Body of pancreas (tissue), 4 donors: ENCODE results near the gene GEMIN2. TPM values are rescaled to one million over a fixed set of nuclear protein-coding genes. Genes with fewer than 3 reads are reported as not detected.

Experiments used
- ATAC-seq: fragments of 150-250 bp; one replicate; pipeline ENCODE4 v1.9.1; 2016
- DNase-seq, 4 donors: peaks; one replicate each; pipeline ENCODE4 v3.0.0-alpha.2; 2019
- H3K27ac ChIP-seq, 4 donors: fragments of 200-600 bp; sonication (generic); 1 replicate in 3 of 4; 2 replicates in 1 of 4; pipeline versions ENCODE4 v1.5.1 to v1.6.1; 2016 to 2019; ENCODE audit warnings: mild to moderate bottlenecking in 1 of 4, mixed read lengths in 1 of 4, moderate library complexity in 1 of 4
- H3K27me3 ChIP-seq, 2 donors: fragments of 200-600 bp; sonication (generic); one replicate each; pipeline ENCODE4 v1.6.0; 2016; ENCODE audit warnings: mild to moderate bottlenecking in 1 of 2
- H3K36me3 ChIP-seq, 2 donors: fragments of 200-600 bp; sonication (generic); replicated peaks in 1 of 2; 2 replicates each; pipeline ENCODE4 v1.5.1; 2016; ENCODE audit warnings: low read depth in 2 of 2; ENCODE audit not compliant: insufficient read depth in 1 of 2
- H3K4me1 ChIP-seq: fragments of 200-600 bp; sonication (generic); one replicate; pipeline ENCODE4 v1.6.0; 2016
- H3K4me3 ChIP-seq, 2 donors: fragments of 200-600 bp; sonication (generic); 1 replicate in 1 of 2; 2 replicates in 1 of 2; pipeline ENCODE4 v1.5.1; 2016 to 2019
- H3K9me3 ChIP-seq, 3 donors: fragments of 200-600 bp; sonication (generic); 1 replicate in 2 of 3; 2 replicates in 1 of 3; pipeline ENCODE4 v1.5.1; 2016
- POLR2A ChIP-seq, 3 donors: fragments of 450-650 bp; IDR thresholded peaks; one replicate each; pipeline ENCODE4 v1.6.1; 2016; ENCODE audit warnings: antibody characterized with exemption in 3 of 3, mild to moderate bottlenecking in 2 of 3
- WGBS, 2 donors: methylation state at CpG; one replicate each; pipeline ENCODE4 v1.1.5; 2017; 5-methylcytosine and 5-hydroxymethylcytosine counted together
- intact Hi-C: fragments of 100-400 bp; cut with DNase I; formaldehyde crosslinking; loops from one replicate; pipeline ENCODE4 v1.15.1; 2023
- total RNA-seq, 2 donors: library from RNA; depleted of rRNA; stranded (reverse); fragments of >200 nt; gene quantifications; one replicate each; pipeline ENCODE4 v1.1.0, GENCODE V29; 2016
- TF ChIP-seq, protein P1 (sequence below), 7 experiments: fragments of 450-650 bp in 4 of 7; fragments of 200-600 bp in 3 of 7; sonication (generic) in 3 of 7; IDR thresholded peaks; one replicate each; pipeline ENCODE4 v1.5.1; 2016 to 2019; ENCODE audit warnings: antibody characterized with exemption in 7 of 7

The GEMIN2 gene
- total RNA-seq, 2 donors from 2014 or later: 2.3 to 11.4 TPM

DNA sequence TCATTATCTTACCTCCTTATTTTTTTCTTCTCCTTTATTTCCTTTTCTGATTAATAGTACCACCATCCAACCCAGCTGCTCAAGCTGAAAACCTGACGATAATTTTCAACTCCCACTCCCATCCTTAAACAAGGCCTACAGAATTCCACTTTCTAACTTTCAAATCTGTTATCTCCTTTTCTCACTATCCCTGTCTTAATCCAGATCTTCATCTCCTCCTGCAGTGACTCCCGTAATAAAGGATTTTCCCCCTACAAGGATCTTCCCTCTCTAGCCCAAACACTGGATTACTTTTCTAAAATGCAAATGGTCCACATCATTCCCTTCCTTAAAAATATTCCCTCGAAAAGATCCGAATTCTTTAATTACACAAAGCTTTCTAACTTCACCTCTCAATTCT, 54.5 kb downstream of the GEMIN2 start:
- TF ChIP-seq, protein P1, sequence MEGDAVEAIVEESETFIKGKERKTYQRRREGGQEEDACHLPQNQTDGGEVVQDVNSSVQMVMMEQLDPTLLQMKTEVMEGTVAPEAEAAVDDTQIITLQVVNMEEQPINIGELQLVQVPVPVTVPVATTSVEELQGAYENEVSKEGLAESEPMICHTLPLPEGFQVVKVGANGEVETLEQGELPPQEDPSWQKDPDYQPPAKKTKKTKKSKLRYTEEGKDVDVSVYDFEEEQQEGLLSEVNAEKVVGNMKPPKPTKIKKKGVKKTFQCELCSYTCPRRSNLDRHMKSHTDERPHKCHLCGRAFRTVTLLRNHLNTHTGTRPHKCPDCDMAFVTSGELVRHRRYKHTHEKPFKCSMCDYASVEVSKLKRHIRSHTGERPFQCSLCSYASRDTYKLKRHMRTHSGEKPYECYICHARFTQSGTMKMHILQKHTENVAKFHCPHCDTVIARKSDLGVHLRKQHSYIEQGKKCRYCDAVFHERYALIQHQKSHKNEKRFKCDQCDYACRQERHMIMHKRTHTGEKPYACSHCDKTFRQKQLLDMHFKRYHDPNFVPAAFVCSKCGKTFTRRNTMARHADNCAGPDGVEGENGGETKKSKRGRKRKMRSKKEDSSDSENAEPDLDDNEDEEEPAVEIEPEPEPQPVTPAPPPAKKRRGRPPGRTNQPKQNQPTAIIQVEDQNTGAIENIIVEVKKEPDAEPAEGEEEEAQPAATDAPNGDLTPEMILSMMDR (IDR thresholded peaks at IDR 0.05): no peak
- TF ChIP-seq POLR2A (IDR thresholded peaks at IDR 0.05): no peak
- ATAC-seq (no peak), DNase-seq (no peak)
- H3K4me1 ChIP-seq: peaks cover 24% of the 10 kb centered on the region
- WGBS, 2 donors: 34 to 40% methylated on average over 4 of the region's 4 CpGs
- H3K9me3 ChIP-seq: no peaks in the 10 kb centered on the region
- no peaks in the 10 kb centered on the region for H3K27me3 ChIP-seq
- no peaks in the 10 kb centered on the region for H3K36me3 ChIP-seq
- H3K27ac ChIP-seq: no peak overlapping the region
- no peak overlapping the region for H3K4me3 ChIP-seq
- intact Hi-C loops: loop anchor here (10.0 kb wide), 1 partner anchor 54 kb away; the partner anchor contains the start of gene GEMIN2

DNA sequence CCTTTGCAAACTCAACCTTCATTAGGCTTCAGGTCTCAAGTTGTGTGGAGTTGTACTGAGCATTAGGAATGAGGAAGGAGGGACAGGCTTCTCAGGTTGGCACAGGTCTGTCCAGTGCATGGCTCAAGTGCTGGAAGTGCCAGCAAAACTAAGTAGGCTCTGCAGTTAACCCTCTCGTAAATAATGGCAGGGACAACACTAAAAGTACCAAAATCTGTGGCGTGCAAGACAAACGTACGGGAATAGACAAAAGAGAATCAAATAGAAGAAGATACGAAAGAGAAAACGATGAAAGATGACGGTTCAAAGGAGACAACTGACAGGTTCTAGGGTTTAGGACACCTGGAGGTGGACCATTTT, 55.4 kb downstream of the GEMIN2 start:
- ATAC-seq (peak; percentile 36), DNase-seq (peak in 3 of 4 donors; percentile 24 to 37 (median 29))
- no peaks in the 10 kb centered on the region for H3K36me3 ChIP-seq
- TF ChIP-seq, protein P1 (IDR thresholded peaks at IDR 0.05): no peak
- TF ChIP-seq POLR2A (IDR thresholded peaks at IDR 0.05): no peak
- peaks cover 30% of the 10 kb centered on the region for H3K4me1 ChIP-seq
- H3K4me3 ChIP-seq: peak overlapping the region; percentile 69 to 74
- intact Hi-C loops: loop anchor here (10.0 kb wide), 1 partner anchor 55 kb away; the partner anchor contains the start of gene GEMIN2
- no peaks in the 10 kb centered on the region for H3K27me3 ChIP-seq
- H3K9me3 ChIP-seq: no peaks in the 10 kb centered on the region
- WGBS, 2 donors: 0 to 1% methylated on average over 7 of the region's 7 CpGs
- H3K27ac ChIP-seq: peak overlapping the region; percentile 94 to 100 (median 98)

DNA sequence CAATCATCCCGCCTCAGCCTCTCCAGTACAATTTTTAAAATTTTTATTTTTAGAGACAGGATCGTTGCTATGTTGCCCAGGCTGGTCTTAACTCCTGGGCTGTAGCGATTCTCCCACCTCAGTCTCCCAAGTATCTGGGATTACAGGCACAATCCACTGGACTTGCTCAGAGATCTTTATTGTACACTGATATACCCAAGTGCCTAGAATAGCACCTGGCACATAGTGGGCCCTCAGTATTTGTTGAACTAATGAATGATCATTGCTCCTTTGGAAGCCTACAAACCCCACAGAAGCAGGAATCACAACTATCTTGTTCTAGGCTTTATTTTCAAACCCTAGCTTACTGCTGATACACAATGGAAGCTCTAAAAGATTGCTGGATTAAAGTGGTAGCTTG, 59.1 kb downstream of the GEMIN2 start:
- Histone ChIP-seq H3K4me3 (no peak overlapping the region), H3K9me3 (no peaks in the 10 kb centered on the region), H3K4me1 (peaks cover 39% of the 10 kb centered on the region), H3K27me3 (no peaks in the 10 kb centered on the region), H3K27ac (no peak overlapping the region), H3K36me3 (peaks cover 12% of the 10 kb centered on the region in 2 donors)
- 83 to 94% methylated on average over 3 of the region's 3 CpGs for WGBS, 2 donors
- ATAC-seq (no peak), DNase-seq (no peak)
- TF ChIP-seq, protein P1 (IDR thresholded peaks at IDR 0.05): no peak
- TF ChIP-seq POLR2A (IDR thresholded peaks at IDR 0.05): no peak
- intact Hi-C loops: no loop called here

DNA sequence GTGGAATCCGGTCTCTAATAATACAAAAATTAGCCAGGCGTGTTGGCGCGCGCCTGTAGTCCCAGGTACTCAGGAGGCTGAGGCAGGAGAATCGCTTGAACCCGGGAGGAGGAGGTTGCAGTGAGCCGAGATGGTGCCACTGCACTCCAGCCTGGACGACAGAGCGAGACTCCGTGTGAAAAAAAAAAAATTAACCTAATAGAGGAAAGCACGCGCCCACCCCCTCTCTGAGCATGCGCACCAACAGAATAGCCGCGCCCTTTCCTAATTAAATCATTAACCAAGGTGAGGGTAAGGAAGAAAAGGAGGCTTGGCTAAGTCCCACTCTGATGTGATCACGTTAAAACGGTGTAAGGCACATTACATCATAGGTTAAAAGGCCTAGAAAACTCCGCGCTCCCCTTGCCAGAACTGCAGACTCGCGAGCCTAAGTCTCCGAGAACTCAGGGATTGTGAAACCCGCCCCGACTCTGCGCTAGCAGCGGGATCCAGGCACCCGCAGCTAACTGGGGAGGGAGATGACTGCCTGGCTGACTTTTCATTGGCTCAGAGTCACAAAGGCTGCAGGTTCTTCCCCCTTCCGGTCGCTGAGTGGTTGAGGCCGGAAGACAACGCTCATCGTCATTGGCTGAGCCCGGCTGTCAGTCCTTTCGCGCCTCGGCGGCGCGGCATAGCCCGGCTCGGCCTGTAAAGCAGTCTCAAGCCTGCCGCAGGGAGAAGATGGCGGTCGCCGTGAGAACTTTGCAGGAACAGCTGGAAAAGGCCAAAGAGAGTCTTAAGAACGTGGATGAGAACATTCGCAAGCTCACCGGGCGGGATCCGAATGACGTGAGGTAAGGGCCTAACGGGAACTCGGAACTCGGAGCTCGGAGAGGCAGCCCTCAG, 60.7 kb downstream of the GEMIN2 start, which contains the start of gene PNN:
Gene PNN (plus strand): TSS at position 695 of the 885 bp plus-strand sequence. CDS start 26 bp downstream, at position 721.
- intact Hi-C loops: no loop called here
- Histone ChIP-seq H3K36me3 (peaks cover 12 to 24% of the 10 kb centered on the region in 2 donors), H3K9me3 (no peaks in the 10 kb centered on the region), H3K4me3 (peak within 1 kb of the TSS; percentile 64 to 89), H3K4me1 (peaks cover 28% of the 10 kb centered on the region), H3K27me3 (no peaks in the 10 kb centered on the region), H3K27ac (peak within 1 kb of the TSS; percentile 91 to 98 (median 94))
- ATAC-seq (peak; percentile 93), DNase-seq (peak; percentile 97 to 99 (median 98))
- 4 to 11% methylated on average over 28 to 56 of the region's 56 CpGs for WGBS, 2 donors
- TF ChIP-seq, protein P1 (IDR thresholded peaks at IDR 0.05): peak in 2 of 7 experiments; percentile 4 to 9
- peak; percentile 93 to 98 (median 98) for TF ChIP-seq POLR2A (IDR thresholded peaks at IDR 0.05)
